ENCODE results near the gene ZNF563. TPM values are rescaled to one million over a fixed set of nuclear protein-coding genes. Genes with fewer than 3 reads are reported as not detected.

Gene ZNF563
- total and polyA plus RNA-seq, 2 donors (not counting 1 experiment from before 2014, with no cell fraction given), result 1.5 to 7.3 TPM

GRCh38 chr19:12345197-12345596 lies 11.8 kb upstream of the ZNF563 start:
- Histone ChIP-seq H3K36me3 (replicated peaks in 1 of 2; ENCODE audit: control extremely low read depth in 1 of 2, control insufficient read depth in 1 of 2, extremely low read depth in 1 of 2, insufficient read depth in 2 of 2, low read length in 1 of 2) (peaks cover 0 to 3% of the 10 kb centered on the region in 2 experiments), H3K79me2 (ENCODE audit: control insufficient read depth, insufficient read depth, low read length) (no peaks in the 10 kb centered on the region), H2AFZ (ENCODE audit: insufficient read depth, low read depth, low read length, poor library complexity, severe bottlenecking) (no peak overlapping the region), H3K9me3 (ENCODE audit: control extremely low read depth in 1 of 3, control insufficient read depth in 2 of 3, insufficient read depth in 1 of 3, low read length in 2 of 3) (peaks cover 6 to 14% (median 9%) of the 10 kb centered on the region in 3 donors), H4K20me1 (ENCODE audit: control insufficient read depth, insufficient read depth, low read length, poor library complexity, severe bottlenecking) (no peaks in the 10 kb centered on the region), H3K4me1 (ENCODE audit: control insufficient read depth in 2 of 2, insufficient read depth in 2 of 2, low read length in 2 of 2) (no peaks in the 10 kb centered on the region), H3K4me3 (ENCODE audit: control extremely low read depth in 1 of 5, extremely low read depth in 1 of 5, insufficient read depth in 1 of 5, low read depth in 2 of 5, low read length in 4 of 5) (no peak overlapping the region), H3K27ac (ENCODE audit: low read length in 2 of 2) (no peak overlapping the region), H3K9ac (ENCODE audit: low read length) (no peak overlapping the region), H3K27me3 (replicated peaks in 1 of 4; ENCODE audit: control extremely low read depth in 1 of 4, control insufficient read depth in 3 of 4, insufficient read depth in 4 of 4, low read length in 3 of 4) (no peaks in the 10 kb centered on the region), H3K4me2 (replicated peaks; ENCODE audit: low read depth, low read length, poor library complexity, severe bottlenecking) (no peak overlapping the region)
- no CpG with 5 or more reads among the region's 1 CpG for WGBS (ENCODE audit: insufficient coverage)
- Mint-ChIP-seq H3K27me3 (no peaks in the 10 kb centered on the region), H3K27ac (no peak overlapping the region), H3K4me3 (no peak overlapping the region), H3K4me1 (no peaks in the 10 kb centered on the region), H3K9me3 (ENCODE audit: insufficient read depth) (peaks cover 14% of the 10 kb centered on the region)
- intact Hi-C loops (cut with micrococcal nuclease), result no loop called here
- ATAC-seq (ENCODE audit: low read depth) (no peak), DNase-seq (no peak)
- TF ChIP-seq EZH2 (IDR thresholded peaks at IDR 0.05; ENCODE audit: borderline replicate concordance, insufficient read depth, low read depth, low read length, poor library complexity, severe bottlenecking) (no peak), CTCF (IDR thresholded peaks at IDR 0.05) (no peak)
- POLR2A ChIA-PET, result no interaction called here
- CTCF ChIA-PET, result interaction anchor here (0.5 kb wide), 1 partner anchor 527 kb away, joined by 3 read pairs; no protein-coding TSS in a partner anchor

- ATAC-seq (ENCODE audit: low read depth) (peak; percentile 58), DNase-seq (peak; percentile 82)
- Histone ChIP-seq H3K4me1 (ENCODE audit: control insufficient read depth in 2 of 2, insufficient read depth in 2 of 2, low read length in 2 of 2) (peaks cover 30 to 35% of the 10 kb centered on the region in 2 donors), H2AFZ (ENCODE audit: insufficient read depth, low read depth, low read length, poor library complexity, severe bottlenecking) (no peak overlapping the region), H3K9ac (ENCODE audit: low read length) (peak overlapping the region; percentile 82), H3K79me2 (ENCODE audit: control insufficient read depth, insufficient read depth, low read length) (peaks cover 26% of the 10 kb centered on the region), H3K4me2 (replicated peaks; ENCODE audit: low read depth, low read length, poor library complexity, severe bottlenecking) (peak overlapping the region; percentile 90), H3K27ac (ENCODE audit: low read length in 2 of 2) (peak overlapping the region; percentile 74 to 86), H4K20me1 (ENCODE audit: control insufficient read depth, insufficient read depth, low read length, poor library complexity, severe bottlenecking) (no peaks in the 10 kb centered on the region), H3K36me3 (replicated peaks in 1 of 2; ENCODE audit: control extremely low read depth in 1 of 2, control insufficient read depth in 1 of 2, extremely low read depth in 1 of 2, insufficient read depth in 2 of 2, low read length in 1 of 2) (no peaks in the 10 kb centered on the region), H3K9me3 (ENCODE audit: control extremely low read depth in 1 of 3, control insufficient read depth in 2 of 3, insufficient read depth in 1 of 3, low read length in 2 of 3) (no peaks in the 10 kb centered on the region), H3K27me3 (replicated peaks in 1 of 4; ENCODE audit: control extremely low read depth in 1 of 4, control insufficient read depth in 3 of 4, insufficient read depth in 4 of 4, low read length in 3 of 4) (no peaks in the 10 kb centered on the region), H3K4me3 (ENCODE audit: control extremely low read depth in 1 of 5, extremely low read depth in 1 of 5, insufficient read depth in 1 of 5, low read depth in 2 of 5, low read length in 4 of 5) (peak overlapping the region in 3 of 5 experiments; percentile 15 to 86 (median 81))
- ChIA-PET POLR2A (interaction anchor here (0.6 to 2.9 kb wide), 6 partner anchors 34 to 406 kb away, joined by 3 to 21 read pairs (median 4); partner anchors contain the start of genes ZNF44, ZNF442 and ZNF700), CTCF (interaction anchor here (0.6 kb wide), 1 partner anchor 407 kb away, joined by 3 read pairs; no protein-coding TSS in a partner anchor)
- Mint-ChIP-seq H3K4me3 (peak overlapping the region; percentile 88), H3K9me3 (ENCODE audit: insufficient read depth) (no peaks in the 10 kb centered on the region), H3K27ac (peak overlapping the region; percentile 88), H3K4me1 (peaks cover 37% of the 10 kb centered on the region), H3K27me3 (no peaks in the 10 kb centered on the region)
- intact Hi-C loops (cut with micrococcal nuclease), result no loop called here
- TF ChIP-seq EZH2 (IDR thresholded peaks at IDR 0.05; ENCODE audit: borderline replicate concordance, insufficient read depth, low read depth, low read length, poor library complexity, severe bottlenecking) (no peak), CTCF (IDR thresholded peaks at IDR 0.05) (no peak)
- WGBS (ENCODE audit: insufficient coverage), result no CpG with 5 or more reads among the region's 4 CpGs
Measured at GRCh38 chr19:12331211-12331941, 2.1 kb downstream of the ZNF563 start.

All from B cell (primary cell).